KBM-7 (cell line): Measurements from ENCODE around the gene ABCD2.
"Not testable (repeated sequence)": the region's sequence is repeated elsewhere in the genome, so short reads cannot be mapped to it uniquely, and the experiment has no call there.

Experiments
- DNase-seq: peaks from one replicate; pipeline ENCODE4 v3.0.0-alpha.2; 2015
- in situ Hi-C: fragments of 300-500 bp; cut with MboI; formaldehyde crosslinking; loops from 2 replicates; pipeline ENCODE4 v1.14.3; 2020; ENCODE audit warnings: low sequenced_read_pairs, low pct_unique_long_range_greater_than_20kb, mixed read lengths

The ABCD2 gene

DNA sequence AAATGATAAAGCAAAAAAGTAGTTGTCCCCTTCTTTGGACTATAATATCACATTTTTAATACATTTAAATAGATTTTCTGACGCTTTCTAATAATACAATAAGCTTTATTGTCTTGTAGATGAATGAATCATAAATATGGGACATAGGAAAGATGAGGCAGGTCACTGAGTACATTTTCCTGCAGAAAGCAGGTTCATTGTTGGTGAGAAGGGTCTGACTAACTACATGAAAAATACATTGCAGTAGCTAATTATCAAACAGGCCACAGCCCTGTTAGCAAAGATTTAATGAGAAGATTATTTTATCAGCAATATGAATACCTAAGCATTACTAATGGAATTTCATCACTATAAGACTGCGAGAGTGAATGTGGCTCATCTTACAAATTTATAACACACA is 45.6 kb downstream of the ABCD2 start:
- no peak for DNase-seq
- in situ Hi-C loops: no loop called here

- no peak for DNase-seq
- in situ Hi-C loops: no loop called here
Observed at GRCh38 chr12:39572551-39572950, 47.1 kb downstream of the ABCD2 start.

GRCh38 chr12:39571351-39571750 is 48.3 kb downstream of the ABCD2 start:
- in situ Hi-C loops: no loop called here
- no peak for DNase-seq

DNA sequence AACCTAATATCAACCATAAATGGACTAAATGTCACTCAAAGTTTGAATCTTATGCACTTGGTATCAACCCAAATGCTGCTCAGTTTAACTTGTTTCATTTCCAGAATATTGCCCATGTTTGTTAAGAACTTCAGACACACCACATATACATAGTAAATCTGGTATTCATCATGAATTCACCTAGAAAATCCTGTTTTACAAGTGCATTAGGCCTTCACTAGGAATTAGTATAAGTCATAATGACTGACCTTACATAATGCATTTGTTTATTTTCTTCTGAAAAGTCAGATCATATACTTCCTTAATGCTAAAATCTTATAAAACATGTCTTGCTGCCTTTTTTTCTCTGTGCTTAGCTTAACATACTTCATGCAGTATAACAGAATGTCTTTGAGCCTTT is 66.1 kb downstream of the ABCD2 start:
- in situ Hi-C loops: no loop called here
- no peak for DNase-seq

DNA sequence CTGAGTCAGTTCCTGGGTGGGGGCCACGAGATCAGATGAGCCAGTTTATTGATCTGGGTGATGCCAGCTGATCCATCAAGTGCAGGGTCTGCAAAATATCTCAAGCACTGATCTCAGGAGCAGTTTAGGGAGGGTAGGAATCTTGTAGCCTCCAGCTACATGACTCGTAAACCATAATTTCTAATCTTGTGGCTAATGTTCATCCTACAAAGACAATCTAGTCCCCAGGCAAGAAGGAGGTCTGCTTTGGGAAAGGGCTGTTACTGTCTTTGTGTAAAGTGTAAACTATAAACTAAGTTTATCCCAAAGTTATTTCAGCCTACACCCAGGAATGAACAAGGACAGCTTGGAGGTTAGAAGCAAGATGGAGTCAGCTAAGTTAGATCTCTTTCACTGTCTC is 75.4 kb downstream of the ABCD2 start:
- in situ Hi-C loops, DNase-seq: not testable (repeated sequence)

DNA sequence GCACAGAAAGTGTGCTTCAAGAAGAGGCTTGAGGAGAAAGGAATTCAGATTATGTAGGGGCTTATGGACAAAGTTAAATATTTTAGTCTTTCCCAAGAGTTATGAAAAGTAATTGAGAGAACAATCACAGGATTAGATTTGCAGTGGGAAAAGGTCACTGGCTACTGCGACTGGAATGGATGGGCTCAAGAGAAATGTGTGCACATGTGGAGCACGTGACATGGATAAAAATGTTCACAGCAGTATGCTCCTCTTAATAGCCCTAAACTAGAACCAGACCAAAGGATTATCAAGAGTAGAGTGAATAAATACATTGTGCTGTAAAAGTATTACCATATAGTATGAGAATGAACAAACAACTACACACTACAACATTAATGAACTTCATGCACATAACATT is 78.1 kb downstream of the ABCD2 start:
- no peak for DNase-seq
- in situ Hi-C loops: no loop called here

DNA sequence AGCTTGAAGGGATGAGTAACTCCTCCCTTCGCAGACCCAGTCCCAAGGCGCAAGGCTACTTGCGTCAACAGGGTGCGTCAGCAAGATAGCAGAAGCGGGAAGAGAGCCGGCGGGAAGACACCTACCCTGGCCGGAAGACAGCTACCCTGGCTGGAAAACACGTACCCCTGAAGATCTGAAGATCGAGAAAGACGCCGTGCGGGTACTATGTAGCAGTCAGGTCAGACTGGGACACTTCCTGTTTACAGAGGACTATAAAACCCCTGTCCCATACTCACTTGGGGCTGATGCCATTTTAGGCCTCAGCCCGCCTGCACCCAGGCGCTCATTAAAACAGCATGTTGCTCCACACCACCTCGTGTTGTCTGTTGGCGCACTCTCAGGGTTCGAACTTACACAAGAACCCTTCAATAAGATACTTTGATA is 80.9 kb downstream of the ABCD2 start:
- in situ Hi-C loops: no loop called here
- DNase-seq: no peak

DNA sequence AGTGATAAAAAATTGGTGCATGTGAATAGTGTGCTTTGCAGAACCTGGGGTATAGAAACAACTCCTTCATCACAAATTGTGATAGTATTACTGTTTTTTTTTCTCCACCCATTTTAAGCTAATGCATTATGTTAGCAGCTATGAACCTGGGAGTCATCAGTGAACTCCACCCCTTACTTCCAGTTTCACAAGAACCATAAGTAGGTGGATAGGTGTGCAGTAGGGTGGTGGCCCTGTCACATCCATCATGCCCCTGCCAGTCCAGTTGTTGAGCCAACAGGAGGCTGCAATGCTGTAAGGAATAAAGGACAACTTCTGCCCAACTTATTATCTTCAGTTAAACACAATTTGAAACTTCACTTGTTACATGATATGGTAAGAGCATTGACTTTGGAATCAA is 85.7 kb downstream of the ABCD2 start:
- in situ Hi-C loops: no loop called here

DNA sequence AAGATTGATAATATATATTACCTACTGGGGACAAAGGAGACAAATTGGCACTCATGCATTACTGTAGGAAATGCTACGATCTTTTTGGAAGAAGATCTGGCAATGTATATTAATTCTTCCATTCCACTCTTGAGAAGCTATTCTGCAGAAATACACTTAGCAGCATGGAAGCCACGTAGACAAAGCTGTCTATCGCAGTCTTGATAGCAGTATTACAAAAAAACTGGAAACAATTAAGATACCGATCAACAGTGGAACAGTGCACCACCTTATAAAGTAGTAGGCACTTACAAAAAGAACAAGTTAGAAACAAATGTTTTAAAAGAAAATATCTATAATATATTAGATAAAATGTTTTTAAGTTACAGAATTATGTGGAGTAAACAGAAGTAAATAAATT is 87.2 kb downstream of the ABCD2 start:
- no peak for DNase-seq
- in situ Hi-C loops: no loop called here

More for the DNA sequence above, 85.7 kb downstream of the ABCD2 start:
- DNase-seq: no peak

- in situ Hi-C loops: no loop called here
- no peak for DNase-seq
Observed at GRCh38 chr12:39526974-39527373, 92.6 kb downstream of the ABCD2 start.

DNA sequence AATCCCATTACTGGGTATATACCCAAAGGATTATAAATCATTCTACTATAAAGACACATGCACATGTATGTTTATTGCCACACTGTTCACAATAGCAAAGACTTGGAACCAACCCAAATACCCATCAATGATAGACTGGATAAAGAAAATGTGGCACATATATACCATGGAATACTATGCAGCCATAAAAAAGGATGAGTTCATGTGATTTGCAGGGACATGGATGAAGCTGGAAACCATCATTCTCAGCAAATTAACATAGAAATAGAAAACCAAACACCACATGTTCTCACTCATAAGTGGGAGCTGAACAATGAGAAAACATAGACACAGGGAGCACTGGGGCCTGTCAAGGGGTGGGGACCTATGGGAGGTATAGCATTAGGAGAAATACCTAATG is 97.4 kb downstream of the ABCD2 start:
- in situ Hi-C loops, DNase-seq: not testable (repeated sequence)

DNA sequence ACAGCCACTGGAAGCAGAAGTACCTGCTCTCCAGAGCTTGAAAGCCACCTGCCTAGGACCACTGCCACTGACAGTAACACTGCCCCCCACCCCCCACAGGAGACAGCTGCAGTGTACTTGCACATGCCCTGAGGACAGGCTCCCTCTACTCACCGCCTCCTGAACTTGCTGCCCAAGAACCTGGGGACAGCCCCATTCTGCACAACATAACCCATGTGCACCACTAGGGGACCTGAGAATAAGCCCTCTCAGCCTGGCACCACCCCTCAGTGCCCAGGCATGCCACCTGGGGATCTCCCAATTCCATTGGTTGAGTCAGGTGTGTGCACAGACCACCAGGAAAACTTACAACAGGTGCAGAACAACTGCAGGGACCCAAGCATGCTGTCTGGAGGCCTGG is 109.6 kb downstream of the ABCD2 start:
- in situ Hi-C loops: no loop called here
- DNase-seq: no peak

DNA sequence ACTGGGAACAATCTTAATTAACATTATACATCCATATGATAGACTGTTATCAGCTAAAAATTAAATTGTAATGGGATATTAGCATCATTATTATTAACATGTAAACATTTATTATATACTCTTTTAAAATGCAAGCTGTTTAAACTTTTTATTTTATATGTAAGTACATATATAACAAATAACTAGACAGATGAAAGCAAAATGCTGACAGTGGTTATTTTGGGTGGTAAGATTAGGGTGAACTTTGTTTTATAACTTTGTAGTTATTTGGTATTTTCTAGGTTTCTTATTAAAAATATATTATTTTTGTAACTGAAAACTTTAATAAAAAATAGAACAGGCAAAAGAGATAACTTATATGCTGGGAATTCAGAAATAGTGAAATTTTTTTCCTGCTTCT is 114.0 kb downstream of the ABCD2 start:
- DNase-seq: no peak
- in situ Hi-C loops: no loop called here

DNA sequence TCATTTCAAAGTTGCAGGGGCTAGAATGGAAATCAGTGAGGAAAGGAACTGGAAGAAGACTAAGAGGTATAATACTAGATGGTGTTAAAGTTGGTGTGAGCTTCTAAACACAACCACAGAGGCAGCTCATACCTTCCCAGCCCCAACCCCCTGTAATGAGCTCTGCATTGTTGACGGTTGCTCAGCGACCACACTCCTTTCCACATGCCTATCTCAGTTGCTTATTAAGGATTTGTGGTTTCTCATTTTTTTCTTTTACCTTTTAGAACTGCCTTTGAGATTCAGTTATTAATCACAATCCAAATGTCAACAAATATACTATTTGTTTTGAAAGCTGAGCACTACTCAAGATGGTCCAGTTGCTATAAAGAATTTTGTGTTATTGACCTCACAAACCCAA is 114.6 kb downstream of the ABCD2 start:
- DNase-seq: no peak
- in situ Hi-C loops: no loop called here

DNA sequence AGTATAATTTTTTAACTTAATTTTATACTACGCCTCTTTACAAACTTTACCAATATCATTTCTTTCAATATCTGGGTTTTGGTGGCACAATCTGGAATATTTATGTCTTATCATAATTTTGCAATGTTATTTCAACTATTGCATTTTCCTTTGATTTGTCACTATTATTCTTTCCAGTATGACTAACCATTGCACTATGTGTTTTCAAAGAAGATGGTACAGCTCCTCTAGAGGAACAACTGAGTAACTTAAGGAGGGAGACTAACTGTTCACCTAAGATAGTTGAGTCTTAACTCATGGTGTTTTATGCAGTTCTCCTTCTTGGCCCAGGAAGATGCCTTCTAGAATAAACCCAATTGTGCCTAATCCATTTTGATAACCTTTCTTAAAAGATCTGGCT is 116.2 kb downstream of the ABCD2 start:
- no peak for DNase-seq
- in situ Hi-C loops: no loop called here

DNA sequence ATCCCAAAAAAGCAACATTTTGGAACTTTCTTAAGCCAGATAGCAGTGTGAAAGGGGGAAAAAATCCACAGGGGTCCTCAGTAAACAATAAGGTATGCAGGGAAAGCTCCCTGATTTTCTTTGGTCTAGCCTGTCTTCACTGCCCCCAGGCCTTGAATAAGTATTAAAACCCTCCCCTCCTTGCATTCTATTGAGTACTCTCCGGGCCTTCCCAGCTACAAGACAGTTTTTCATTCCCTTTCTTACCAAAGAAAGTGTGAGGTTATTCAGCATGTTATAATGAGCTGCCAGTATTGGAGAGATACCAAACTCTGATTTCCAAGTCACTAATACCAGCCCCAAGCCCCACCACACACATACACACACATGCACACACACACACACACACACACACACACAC is 116.9 kb downstream of the ABCD2 start:
- DNase-seq: no peak
- in situ Hi-C loops: no loop called here
